Endothelial cell of umbilical vein (primary cell): ENCODE results near the gene PRUNE2. TPM values are rescaled to one million over a fixed set of nuclear protein-coding genes. Genes with fewer than 3 reads are reported as not detected.

Experiments used
- BruUV-seq: library from RNA; stranded (reverse); fragments of 400-500 nt; replicated peaks from 2 replicates; lab custom pipeline; 2021; lab: Mats Ljungman, UMichigan
- CTCF ChIA-PET: fragments of 300-600, 350-600 bp; sonication (Branson Sonifier 250); formaldehyde crosslinking; loops from one replicate; lab custom pipeline; 2021; ENCODE audit warnings: antibody characterized with exemption, inconsistent platforms; lab: Charles Lee
- POLR2A ChIA-PET: fragments of 300-600, 350-600 bp; sonication (Branson Sonifier 250); formaldehyde crosslinking; loops from one replicate; lab custom pipeline; 2021; ENCODE audit warnings: antibody characterized with exemption, inconsistent platforms; lab: Charles Lee
- DNase-seq: peaks from one replicate; pipeline ENCODE4 v3.0.0-alpha.2; 2011; ENCODE audit warnings: low read depth, low spot score
- FAIRE-seq: peaks from 2 replicates; lab custom pipeline; 2011; peaks lifted over from hg19 to GRCh38; lab: Jason Lieb, UNC
- H2AFZ ChIP-seq: 2 replicates; pipeline ENCODE4 v1.6.0; 2012; ENCODE audit warnings: low read depth, low read length, control low read depth, inconsistent platforms
- H3K27ac ChIP-seq: 2 replicates; pipeline ENCODE4 v1.5.1; 2011; ENCODE audit warnings: low read depth, mild to moderate bottlenecking, control low read depth, low read length, moderate library complexity; ENCODE audit not compliant: insufficient read depth
- H3K27me3 ChIP-seq, 2 experiments: 2 replicates each; pipeline versions ENCODE4 v1.6.0 to v1.6.1; 2011; ENCODE audit warnings: low read length in 2 of 2, mixed read lengths in 1 of 2; ENCODE audit not compliant: control insufficient read depth in 2 of 2, insufficient read depth in 2 of 2
- H3K36me3 ChIP-seq, 2 experiments: 2 replicates in 1 of 2; 3 replicates in 1 of 2; pipeline ENCODE4 v1.5.1; 2011; ENCODE audit warnings: low read length in 2 of 2, mild to moderate bottlenecking in 1 of 2, moderate library complexity in 1 of 2; ENCODE audit not compliant: control insufficient read depth in 2 of 2, insufficient read depth in 2 of 2; ENCODE audit errors: extremely low read depth in 1 of 2
- H3K4me1 ChIP-seq: 3 replicates; pipeline ENCODE4 v1.5.1; 2011; ENCODE audit warnings: mild to moderate bottlenecking, low read length; ENCODE audit not compliant: control insufficient read depth, insufficient read depth; ENCODE audit errors: extremely low read depth
- H3K4me2 ChIP-seq: 2 replicates; pipeline ENCODE4 v1.6.1; 2011; ENCODE audit warnings: low read length, control low read depth, mixed read lengths; ENCODE audit not compliant: insufficient read depth
- H3K4me3 ChIP-seq, 3 experiments: fragments of 200-600 bp in 1 of 3; sonication (generic), shearing (Covaris generic) in 1 of 3; replicated peaks in 1 of 3; 2 replicates each; pipeline ENCODE4 v1.5.1; 2011 to 2016; ENCODE audit warnings: control low read depth in 3 of 3, low read length in 3 of 3, mild to moderate bottlenecking in 2 of 3, inconsistent platforms in 1 of 3, low read depth in 1 of 3, moderate library complexity in 1 of 3; ENCODE audit not compliant: insufficient read depth in 1 of 3
- H3K79me2 ChIP-seq: 2 replicates; pipeline ENCODE4 v1.6.0; 2012; ENCODE audit warnings: low read length, inconsistent platforms; ENCODE audit not compliant: control insufficient read depth, insufficient read depth
- H3K9ac ChIP-seq: replicated peaks from 2 replicates; pipeline ENCODE3; 2011; ENCODE audit warnings: low read length, control low read depth; ENCODE audit not compliant: insufficient read depth; ENCODE audit errors: extremely low read depth
- H3K9me1 ChIP-seq: replicated peaks from 3 replicates; pipeline ENCODE4 v1.6.0; 2011; ENCODE audit warnings: mild to moderate bottlenecking, low read length; ENCODE audit not compliant: control insufficient read depth, insufficient read depth; ENCODE audit errors: extremely low read depth
- H3K9me3 ChIP-seq: replicated peaks from 2 replicates; pipeline ENCODE4 v1.5.1; 2012; ENCODE audit warnings: low read length, inconsistent platforms; ENCODE audit not compliant: control insufficient read depth, insufficient read depth
- H4K20me1 ChIP-seq: replicated peaks from 2 replicates; pipeline ENCODE3; 2011; ENCODE audit warnings: mild to moderate bottlenecking, low read length; ENCODE audit not compliant: control insufficient read depth, insufficient read depth; ENCODE audit errors: extremely low read depth
- CTCF ChIP-seq, 2 donors: IDR thresholded peaks; 1 replicate in 1 of 2; 2 replicates in 1 of 2; pipeline ENCODE4 v1.5.1; 2011; ENCODE audit warnings: low read length in 2 of 2, mild to moderate bottlenecking in 2 of 2, moderate library complexity in 2 of 2, control low read depth in 1 of 2, inconsistent platforms in 1 of 2, low read depth in 1 of 2; ENCODE audit not compliant: insufficient read depth in 1 of 2; ENCODE audit errors: extremely low read depth in 1 of 2
- FOS ChIP-seq: IDR thresholded peaks from 2 replicates; pipeline ENCODE4 v1.6.1; 2011; ENCODE audit warnings: mild to moderate bottlenecking, low read length, moderate library complexity, borderline replicate concordance; ENCODE audit not compliant: insufficient read depth
- GATA2 ChIP-seq: IDR thresholded peaks from 2 replicates; pipeline ENCODE4 v1.7.0; 2011; ENCODE audit warnings: low read depth, mild to moderate bottlenecking, moderate library complexity, mixed read lengths, low read length; ENCODE audit not compliant: insufficient read length, insufficient read depth
- JUN ChIP-seq: IDR thresholded peaks from 2 replicates; pipeline ENCODE4 v1.6.1; 2011; ENCODE audit warnings: borderline replicate concordance, low read depth; ENCODE audit not compliant: insufficient read length, insufficient read depth
- MAX ChIP-seq: IDR thresholded peaks from 2 replicates; pipeline ENCODE4 v1.6.1; 2011; ENCODE audit not compliant: insufficient read depth, insufficient read length
- MYC ChIP-seq: IDR thresholded peaks from one replicate; pipeline ENCODE4 v1.6.1; 2011; ENCODE audit warnings: mild to moderate bottlenecking, low read depth, low read length
- POLR2AphosphoS5 ChIP-seq: IDR thresholded peaks from 2 replicates; pipeline ENCODE4 v1.6.1; 2012; ENCODE audit warnings: low read depth, mild to moderate bottlenecking, control low read depth, low read length, moderate library complexity; ENCODE audit not compliant: insufficient read depth
- dilution Hi-C: fragments of 300-500 bp; cut with MboI; formaldehyde crosslinking; loops from one replicate; pipeline ENCODE4 v1.15.0; 2019; ENCODE audit warnings: low sequenced_read_pairs; ENCODE audit not compliant: extremely low pct_ligation_motif_present
- intact Hi-C: fragments of 100-400 bp; cut with micrococcal nuclease; formaldehyde crosslinking; loops from one replicate; pipeline ENCODE4 v1.10.0; 2022
- polyA plus RNA-seq, 4 experiments: library from polyadenylated mRNA; depleted of rRNA in 3 of 4; stranded (reverse) in 3 of 4; unstranded in 1 of 4; fragments of >200 nt; gene quantifications; 2 replicates each; pipeline versions ENCODE4 v1.2.1 to v1.2.3, GENCODE V29; 2011 to 2012; ENCODE audit warnings: missing spikeins in 1 of 4
- total RNA-seq: library from RNA; stranded (reverse); gene quantifications from 2 replicates; pipeline ENCODE4 v1.2.3, GENCODE V29; 2021

The PRUNE2 gene
- total and polyA plus RNA-seq, 2 donors (not counting 3 experiments of a cell fraction or from before 2014, with no cell fraction given) = 15.8 to 21.7 TPM

GRCh38 chr9:76756268-76756640 is 149.7 kb downstream of the PRUNE2 start:
- H3K4me1 ChIP-seq = no peaks in the 10 kb centered on the region
- H3K36me3 ChIP-seq = no peaks in the 10 kb centered on the region
- no peaks in the 10 kb centered on the region for H3K9me1 ChIP-seq
- no peaks in the 10 kb centered on the region for H3K9me3 ChIP-seq
- H3K4me2 ChIP-seq = no peak overlapping the region
- no peaks in the 10 kb centered on the region for H3K79me2 ChIP-seq
- no peak overlapping the region for H3K27ac ChIP-seq
- H4K20me1 ChIP-seq = no peaks in the 10 kb centered on the region
- intact Hi-C loops = no loop called here
- no peak overlapping the region for H3K9ac ChIP-seq
- FAIRE-seq = no peak
- ChIA-PET CTCF (interaction anchor here (1.0 to 2.1 kb wide), 3 partner anchors 232 to 395 kb away, joined by 3 to 7 read pairs (median 6); no protein-coding TSS in a partner anchor), POLR2A (no interaction called here)
- no peak for DNase-seq
- H2AFZ ChIP-seq = no peak overlapping the region
- peaks cover 4% of the 10 kb centered on the region in 2 experiments for H3K27me3 ChIP-seq
- dilution Hi-C loops = no loop called here
- TF ChIP-seq MYC (no peak), JUN (no peak), MAX (no peak), GATA2 (no peak), CTCF (IDR thresholded peaks at IDR 0.05; ENCODE audit: extremely low read depth in 1 of 2, insufficient read depth in 1 of 2, low read depth in 1 of 2, low read length in 2 of 2) (no peak), FOS (no peak), POLR2AphosphoS5 (no peak)
- H3K4me3 ChIP-seq = no peak overlapping the region
- no TSS peak for BruUV-seq
